H1 (cell line): ENCODE results near the gene CIRBP. TPM values are rescaled to one million over a fixed set of nuclear protein-coding genes. Genes with fewer than 3 reads are reported as not detected.
A peak's percentile ranks its signal among the peaks of the same experiment; 100 is the strongest.

Experiments used
- CTCF ChIA-PET: fragments of 300-600 bp; sonication (Branson Sonifier 250); formaldehyde crosslinking; loops from one replicate; lab custom pipeline; 2021; ENCODE audit not compliant: partially characterized antibody; lab: Charles Lee
- POLR2A ChIA-PET: fragments of 300-600 bp; sonication (Branson Sonifier 250); formaldehyde crosslinking; loops from one replicate; lab custom pipeline; 2021; ENCODE audit warnings: inconsistent platforms; ENCODE audit not compliant: partially characterized antibody; lab: Charles Lee
- DNase-seq, 2 experiments: peaks; one replicate each; pipeline versions ENCODE4 v3.0.0 to v3.0.0-alpha.2; 2010 to 2022; ENCODE audit warnings: low spot score in 2 of 2, low read depth in 1 of 2, mixed read lengths in 1 of 2
- FAIRE-seq: peaks from 2 replicates; lab custom pipeline; 2011; peaks lifted over from hg19 to GRCh38; lab: Jason Lieb, UNC
- H2AFZ ChIP-seq: 2 replicates; pipeline ENCODE4 v1.8.1; 2012; ENCODE audit warnings: low read length, inconsistent platforms
- H2AK5ac ChIP-seq: 2 replicates; pipeline ENCODE4 v1.6.1; 2013; ENCODE audit warnings: low read depth, low read length
- H2BK120ac ChIP-seq: replicated peaks from 2 replicates; pipeline ENCODE3; 2013; ENCODE audit warnings: low read depth, low read length, inconsistent platforms
- H2BK12ac ChIP-seq: 2 replicates; pipeline ENCODE4 v1.6.1; 2013; ENCODE audit warnings: low read depth, low read length
- H2BK15ac ChIP-seq: 2 replicates; pipeline ENCODE4 v1.6.1; 2013; ENCODE audit warnings: low read length
- H2BK20ac ChIP-seq: 2 replicates; pipeline ENCODE4 v1.6.1; 2013; ENCODE audit warnings: low read length
- H2BK5ac ChIP-seq: 2 replicates; pipeline ENCODE4 v1.6.1; 2013; ENCODE audit warnings: low read depth, low read length
- H3K14ac ChIP-seq: 2 replicates; pipeline ENCODE4 v1.6.1; 2013; ENCODE audit warnings: inconsistent platforms; ENCODE audit not compliant: insufficient read length
- H3K18ac ChIP-seq: 2 replicates; pipeline ENCODE4 v1.6.1; 2013; ENCODE audit warnings: low read length; ENCODE audit errors: extremely low read depth
- H3K23ac ChIP-seq: 2 replicates; pipeline ENCODE4 v1.6.1; 2013; ENCODE audit warnings: inconsistent platforms; ENCODE audit not compliant: insufficient read length
- H3K23me2 ChIP-seq: 2 replicates; pipeline ENCODE4 v1.6.1; 2013; ENCODE audit warnings: low read depth, low read length
- H3K27ac ChIP-seq: 2 replicates; pipeline ENCODE4 v1.6.1; 2011; ENCODE audit warnings: low read depth, low read length, inconsistent platforms
- H3K27me3 ChIP-seq, 4 experiments: replicated peaks in 1 of 4; 1 replicate in 1 of 4; 2 replicates in 3 of 4; pipeline versions ENCODE4 v1.6.1 to v1.8.1; 2011 to 2013; ENCODE audit warnings: low read length in 3 of 4, mild to moderate bottlenecking in 3 of 4, inconsistent platforms in 2 of 4, mixed read lengths in 2 of 4, moderate library complexity in 1 of 4; ENCODE audit not compliant: control insufficient read depth in 3 of 4, insufficient read depth in 3 of 4; ENCODE audit errors: extremely low read depth in 1 of 4
- H3K36me3 ChIP-seq, 4 experiments: 2 replicates each; pipeline versions ENCODE4 v1.6.1 to v1.8.1; 2011 to 2013; ENCODE audit warnings: mild to moderate bottlenecking in 4 of 4, low read length in 3 of 4, moderate library complexity in 2 of 4, control low read depth in 1 of 4, inconsistent platforms in 1 of 4; ENCODE audit not compliant: insufficient read depth in 4 of 4, control insufficient read depth in 2 of 4
- H3K4ac ChIP-seq: replicated peaks from 2 replicates; pipeline ENCODE3; 2013; ENCODE audit warnings: low read length, low read depth, mixed read lengths, inconsistent platforms; ENCODE audit not compliant: insufficient read length
- H3K4me1 ChIP-seq, 4 experiments: replicated peaks in 1 of 4; 1 replicate in 1 of 4; 2 replicates in 3 of 4; pipeline versions ENCODE4 v1.6.1 to v1.8.1; 2011 to 2013; ENCODE audit warnings: low read length in 3 of 4, inconsistent platforms in 2 of 4, mixed read lengths in 1 of 4; ENCODE audit not compliant: insufficient read depth in 4 of 4, control insufficient read depth in 3 of 4
- H3K4me2 ChIP-seq, 2 experiments: 2 replicates each; pipeline versions ENCODE4 v1.6.1 to v1.8.1; 2011 to 2013; ENCODE audit warnings: low read depth in 2 of 2, low read length in 2 of 2, control low read depth in 1 of 2, inconsistent platforms in 1 of 2, mild to moderate bottlenecking in 1 of 2; ENCODE audit not compliant: insufficient read depth in 1 of 2
- H3K4me3 ChIP-seq, 4 experiments: fragments of 200-600, 300-600 bp in 1 of 4; sonication (generic), shearing (Covaris generic), sonication (Bioruptor Twin) in 1 of 4; 2 replicates each; pipeline versions ENCODE4 v1.5.1 to v1.8.1; 2011 to 2016; ENCODE audit warnings: low read length in 4 of 4, low read depth in 3 of 4, control low read depth in 2 of 4, inconsistent platforms in 2 of 4, mild to moderate bottlenecking in 2 of 4, mixed read lengths in 1 of 4, moderate library complexity in 1 of 4; ENCODE audit not compliant: insufficient read depth in 2 of 4; ENCODE audit errors: extremely low read depth in 1 of 4
- H3K56ac ChIP-seq: replicated peaks from 2 replicates; pipeline ENCODE3; 2013; ENCODE audit warnings: low read depth, mild to moderate bottlenecking, mixed read lengths, low read length, inconsistent platforms; ENCODE audit not compliant: insufficient read length
- H3K79me1 ChIP-seq: 2 replicates; pipeline ENCODE4 v1.6.1; 2013; ENCODE audit warnings: low read depth, low read length, control low read depth
- H3K79me2 ChIP-seq, 2 experiments: 2 replicates each; pipeline versions ENCODE4 v1.6.1 to v1.8.1; 2012 to 2013; ENCODE audit warnings: low read length in 2 of 2, mild to moderate bottlenecking in 2 of 2, inconsistent platforms in 1 of 2; ENCODE audit not compliant: insufficient read depth in 2 of 2, control insufficient read depth in 1 of 2
- H3K9ac ChIP-seq, 4 experiments: replicated peaks in 1 of 4; 1 replicate in 1 of 4; 2 replicates in 3 of 4; pipeline versions ENCODE4 v1.6.1 to v1.8.1; 2011 to 2013; ENCODE audit warnings: low read depth in 3 of 4, low read length in 3 of 4, control low read depth in 2 of 4, mild to moderate bottlenecking in 2 of 4, moderate library complexity in 2 of 4, inconsistent platforms in 1 of 4; ENCODE audit errors: extremely low read depth in 1 of 4
- H3K9me3 ChIP-seq, 2 experiments: 2 replicates each; pipeline versions ENCODE4 v1.6.1 to v1.8.1; 2012 to 2013; ENCODE audit warnings: mild to moderate bottlenecking in 2 of 2, moderate library complexity in 2 of 2, control low read depth in 1 of 2, inconsistent platforms in 1 of 2, low read depth in 1 of 2, low read length in 1 of 2, mixed read lengths in 1 of 2; ENCODE audit not compliant: insufficient read depth in 2 of 2
- H4K20me1 ChIP-seq, 2 experiments: replicated peaks in 1 of 2; 2 replicates each; pipeline versions ENCODE3 to v1.8.1; 2011 to 2013; ENCODE audit warnings: inconsistent platforms in 2 of 2, low read length in 2 of 2, mild to moderate bottlenecking in 1 of 2; ENCODE audit not compliant: insufficient read depth in 2 of 2, control insufficient read depth in 1 of 2
- H4K5ac ChIP-seq: 2 replicates; pipeline ENCODE4 v1.6.1; 2013; ENCODE audit warnings: low read length, low read depth, mixed read lengths, inconsistent platforms; ENCODE audit not compliant: insufficient read length
- H4K8ac ChIP-seq: 2 replicates; pipeline ENCODE4 v1.8.0; 2013; ENCODE audit warnings: mild to moderate bottlenecking, moderate library complexity, low read length, inconsistent platforms; ENCODE audit not compliant: insufficient read depth; ENCODE audit errors: extremely low read depth
- H4K91ac ChIP-seq: replicated peaks from 2 replicates; pipeline ENCODE3; 2013; ENCODE audit warnings: low read length, mixed read lengths, inconsistent platforms; ENCODE audit not compliant: insufficient read length
- CTCF ChIP-seq, 3 experiments: IDR thresholded peaks; 1 replicate in 2 of 3; 2 replicates in 1 of 3; pipeline versions ENCODE4 v1.5.1 to v1.6.1; 2011; ENCODE audit warnings: low read length in 3 of 3, mild to moderate bottlenecking in 3 of 3, inconsistent platforms in 2 of 3, low read depth in 1 of 3, moderate library complexity in 1 of 3; ENCODE audit not compliant: insufficient read depth in 1 of 3; ENCODE audit errors: control extremely low read depth in 1 of 3
- EGR1 ChIP-seq: IDR thresholded peaks from 2 replicates; pipeline ENCODE4 v1.6.1; 2011; ENCODE audit warnings: low read depth, low read length, borderline replicate concordance
- GABPA ChIP-seq: IDR thresholded peaks from 2 replicates; pipeline ENCODE4 v1.6.1; 2011; ENCODE audit warnings: mild to moderate bottlenecking, low read length, moderate library complexity, borderline replicate concordance; ENCODE audit not compliant: insufficient read depth
- KDM5A ChIP-seq: fragments of 200-600 bp; IDR thresholded peaks from 2 replicates; pipeline ENCODE4 v1.7.1; 2012; ENCODE audit warnings: mild to moderate bottlenecking, low read length, inconsistent platforms, mixed read lengths
- RAD21 ChIP-seq, 2 experiments: IDR thresholded peaks in 1 of 2; conservative IDR thresholded peaks in 1 of 2; 2 replicates each; pipeline ENCODE4 v1.6.1; 2011; ENCODE audit warnings: low read depth in 2 of 2, low read length in 2 of 2, improper control_type of control experiment in 1 of 2, inconsistent platforms in 1 of 2, mild to moderate bottlenecking in 1 of 2, moderate library complexity in 1 of 2
- WGBS, 2 experiments: shearing (Covaris generic) in 1 of 2; methylation state at CpG; one replicate each; pipeline versions ENCODE4 v1.1.6 to v1.1.7; 2013 to 2015; ENCODE audit warnings: low lambda C conversion rate in 2 of 2, mixed read lengths in 2 of 2, inconsistent platforms in 1 of 2, low coverage in 1 of 2, missing lambda C conversion rate in 1 of 2; ENCODE audit not compliant: insufficient replicate concordance in 2 of 2, insufficient coverage in 1 of 2, insufficient read length in 1 of 2; ENCODE audit errors: extremely low coverage in 1 of 2, missing lambda C conversion rate in 1 of 2; 5-methylcytosine and 5-hydroxymethylcytosine counted together
- polyA plus RNA-seq, 7 experiments: library from polyadenylated mRNA; depleted of rRNA in 3 of 7; stranded (reverse) in 5 of 7; unstranded in 2 of 7; fragments of >200 nt in 5 of 7; fragments of 200-250 nt in 2 of 7; gene quantifications; 1 replicate in 5 of 7; 2 replicates in 1 of 7; 4 replicates in 1 of 7; pipeline versions ENCODE4 v1.2.1 to v1.2.3, GENCODE V29; 2011 to 2013; ENCODE audit warnings: missing spikeins in 2 of 7, mixed read lengths in 2 of 7
- total RNA-seq: library from RNA; stranded (reverse); fragmentation: NEBNext Ultra II Directional; extraction: Animal tissue kit (Norgen Biotek cat#: 25700); gene quantifications from 2 replicates; pipeline ENCODE4 v1.2.1, GENCODE V29; 2021

CIRBP gene
- total and polyA plus RNA-seq, 2 of the 8 experiments (the other 6 are each of a cell fraction or from before 2014, with no cell fraction given) = 175 to 199 TPM

GRCh38 chr19:1223018-1223855 is 45.9 kb upstream of the CIRBP start:
- H3K79me1 ChIP-seq = peaks cover 4% of the 10 kb centered on the region
- H3K23ac ChIP-seq = no peak overlapping the region
- no peak overlapping the region for H3K14ac ChIP-seq
- no peak overlapping the region for H2BK20ac ChIP-seq
- no peak overlapping the region for H3K4me2 ChIP-seq
- H3K56ac ChIP-seq = no peak overlapping the region
- H4K91ac ChIP-seq = no peak overlapping the region
- CTCF ChIA-PET = interaction anchor here (0.5 to 9.0 kb wide), 39 partner anchors 9 to 1387 kb away, joined by 3 to 56 read pairs (median 4); partner anchors contain the start of genes ATP5F1D and CBARP
- H4K8ac ChIP-seq = peak overlapping the region; percentile 80
- H3K4ac ChIP-seq = no peak overlapping the region
- no peaks in the 10 kb centered on the region for H3K23me2 ChIP-seq
- H2AFZ ChIP-seq = no peak overlapping the region
- no peak overlapping the region for H3K4me3 ChIP-seq
- FAIRE-seq (no peak), DNase-seq (peak in 1 of 2 experiments; percentile 80)
- H3K79me2 ChIP-seq = peaks cover 0 to 8% of the 10 kb centered on the region in 2 experiments; a peak in 1 of 4 replicates
- no peak overlapping the region for H2BK12ac ChIP-seq
- 0 out of 2 replicates have a peak overlapping the region, but pooled peaks have one; percentile 61 for H2BK15ac ChIP-seq
- peaks cover 0 to 57% (median 2%) of the 10 kb centered on the region in 4 experiments; a peak in 4 of 8 replicates for H3K36me3 ChIP-seq
- TF ChIP-seq CTCF (IDR thresholded peaks at IDR 0.05; ENCODE audit: control extremely low read depth in 1 of 3, insufficient read depth in 1 of 3, low read depth in 1 of 3, low read length in 3 of 3) (peak; percentile 72 to 91 (median 79)), KDM5A (no peak), RAD21 (IDR thresholded peaks at IDR 0.05 in 1 of 2, conservative IDR thresholded peaks at IDR 0.05 in 1 of 2; ENCODE audit: low read depth in 2 of 2, low read length in 2 of 2) (peak; percentile 51 to 63), EGR1 (no peak), GABPA (peak; percentile 82; the same call in 1 of the 2 replicates)
- no peak overlapping the region for H2BK120ac ChIP-seq
- H4K5ac ChIP-seq = no peak overlapping the region
- WGBS, 2 experiments = 86% methylated on average over 39 of the region's 48 CpGs; no CpG with 5 or more reads in 1 of the 2 experiments
- no peak overlapping the region for H3K9ac ChIP-seq
- H3K9me3 ChIP-seq = no peaks in the 10 kb centered on the region
- H3K27me3 ChIP-seq = no peaks in the 10 kb centered on the region
- peaks cover 16 to 30% of the 10 kb centered on the region in 2 experiments for H4K20me1 ChIP-seq
- POLR2A ChIA-PET = interaction anchor here (0.6 to 2.1 kb wide), 13 partner anchors 9 to 197 kb away, joined by 3 to 10 read pairs (median 4); partner anchors contain the start of genes CBARP, CIRBP and CNN2
- H3K4me1 ChIP-seq = no peaks in the 10 kb centered on the region; a peak in 1 of 7 replicates
- no peak overlapping the region for H2AK5ac ChIP-seq
- H3K18ac ChIP-seq = no peak overlapping the region
- peak overlapping the region; percentile 66; the same call in 1 of the 2 replicates for H2BK5ac ChIP-seq
- no peak overlapping the region; the same call in 1 of the 2 replicates for H3K27ac ChIP-seq
